Suprapubic skin (tissue), 4 donors: ENCODE results near the gene TSHZ2. TPM values are rescaled to one million over a fixed set of nuclear protein-coding genes. Genes with fewer than 3 reads are reported as not detected.
"Not testable (repeated sequence)": the region's sequence is repeated elsewhere in the genome, so short reads cannot be mapped to it uniquely, and the experiment has no call there.

Experiments
- DNase-seq, 2 donors: peaks; one replicate each; pipeline ENCODE4 v3.0.0-alpha.2; 2019; ENCODE audit warnings: low spot score in 2 of 2
- H3K27ac ChIP-seq: fragments of 200-600 bp; sonication (generic); one replicate; pipeline ENCODE4 v1.5.1; 2019
- H3K27me3 ChIP-seq: fragments of 200-600 bp; sonication (generic); one replicate; pipeline ENCODE4 v1.5.1; 2019
- H3K36me3 ChIP-seq: fragments of 200-600 bp; sonication (generic); one replicate; pipeline ENCODE4 v1.5.1; 2019
- H3K4me1 ChIP-seq: fragments of 200-600 bp; sonication (generic); one replicate; pipeline ENCODE4 v1.5.1; 2019
- H3K4me3 ChIP-seq: fragments of 200-600 bp; sonication (generic); one replicate; pipeline ENCODE4 v1.5.1; 2019; ENCODE audit warnings: mild to moderate bottlenecking
- H3K9me3 ChIP-seq: fragments of 200-600 bp; sonication (generic); one replicate; pipeline ENCODE4 v1.5.1; 2019
- EP300 ChIP-seq: sonication (generic); formaldehyde crosslinking; IDR thresholded peaks from one replicate; pipeline ENCODE4 v1.6.1; 2017; ENCODE audit warnings: antibody characterized with exemption
- POLR2A ChIP-seq, 2 donors: fragments of 450-650 bp; IDR thresholded peaks; one replicate each; pipeline ENCODE4 v1.6.1; 2017; ENCODE audit warnings: antibody characterized with exemption in 2 of 2, mild to moderate bottlenecking in 2 of 2, moderate library complexity in 2 of 2
- POLR2AphosphoS5 ChIP-seq, 3 donors: sonication (generic); formaldehyde crosslinking; IDR thresholded peaks; one replicate each; pipeline ENCODE4 v1.6.1; 2017; ENCODE audit warnings: antibody characterized with exemption in 3 of 3
- WGBS: methylation state at CpG from one replicate; pipeline ENCODE4 v1.1.5; 2018; 5-methylcytosine and 5-hydroxymethylcytosine counted together
- total RNA-seq, 4 donors: library from RNA; depleted of rRNA; stranded (reverse); fragments of >200 nt; gene quantifications; one replicate each; pipeline ENCODE4 v1.1.0, GENCODE V29; 2016
- TF ChIP-seq, protein P1 (sequence below), 2 donors: fragments of 200-600 bp in 1 of 2; fragments of 450-650 bp in 1 of 2; sonication (generic) in 1 of 2; IDR thresholded peaks; one replicate each; pipeline ENCODE4 v1.5.1; 2016 to 2019; ENCODE audit warnings: antibody characterized with exemption in 2 of 2, mild to moderate bottlenecking in 1 of 2, moderate library complexity in 1 of 2

TSHZ2 gene
- total RNA-seq, 4 donors from 2014 or later = 10.2 to 24.7 (median 19.2) TPM

DNA sequence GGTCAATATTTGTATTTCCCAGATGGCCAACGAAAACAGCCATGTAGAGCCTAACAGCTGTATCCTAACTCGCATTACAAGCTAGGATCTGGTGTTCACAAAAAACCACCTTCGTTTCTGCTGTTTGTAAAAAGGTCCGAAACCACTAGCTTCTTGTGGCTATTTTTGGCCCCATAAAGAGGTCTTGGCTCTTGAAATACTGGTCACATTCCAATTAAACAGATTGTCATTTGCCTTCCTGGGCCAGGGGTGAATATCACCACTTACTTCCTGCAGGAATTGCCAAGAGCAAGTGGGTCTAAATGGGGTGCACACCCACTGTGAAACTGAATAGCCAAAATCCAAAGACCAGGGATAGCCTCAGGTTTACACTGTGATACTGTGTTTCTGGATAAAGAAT is 48.2 kb downstream of the TSHZ2 start:
- no peak overlapping the region for H3K27ac ChIP-seq
- WGBS = 92% methylated on average over 4 of the region's 4 CpGs
- H3K9me3 ChIP-seq = no peaks in the 10 kb centered on the region
- H3K36me3 ChIP-seq = no peaks in the 10 kb centered on the region
- H3K27me3 ChIP-seq = no peaks in the 10 kb centered on the region
- DNase-seq = no peak
- no peak overlapping the region for H3K4me3 ChIP-seq
- TF ChIP-seq, protein P1, sequence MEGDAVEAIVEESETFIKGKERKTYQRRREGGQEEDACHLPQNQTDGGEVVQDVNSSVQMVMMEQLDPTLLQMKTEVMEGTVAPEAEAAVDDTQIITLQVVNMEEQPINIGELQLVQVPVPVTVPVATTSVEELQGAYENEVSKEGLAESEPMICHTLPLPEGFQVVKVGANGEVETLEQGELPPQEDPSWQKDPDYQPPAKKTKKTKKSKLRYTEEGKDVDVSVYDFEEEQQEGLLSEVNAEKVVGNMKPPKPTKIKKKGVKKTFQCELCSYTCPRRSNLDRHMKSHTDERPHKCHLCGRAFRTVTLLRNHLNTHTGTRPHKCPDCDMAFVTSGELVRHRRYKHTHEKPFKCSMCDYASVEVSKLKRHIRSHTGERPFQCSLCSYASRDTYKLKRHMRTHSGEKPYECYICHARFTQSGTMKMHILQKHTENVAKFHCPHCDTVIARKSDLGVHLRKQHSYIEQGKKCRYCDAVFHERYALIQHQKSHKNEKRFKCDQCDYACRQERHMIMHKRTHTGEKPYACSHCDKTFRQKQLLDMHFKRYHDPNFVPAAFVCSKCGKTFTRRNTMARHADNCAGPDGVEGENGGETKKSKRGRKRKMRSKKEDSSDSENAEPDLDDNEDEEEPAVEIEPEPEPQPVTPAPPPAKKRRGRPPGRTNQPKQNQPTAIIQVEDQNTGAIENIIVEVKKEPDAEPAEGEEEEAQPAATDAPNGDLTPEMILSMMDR (IDR thresholded peaks at IDR 0.05) = no peak
- H3K4me1 ChIP-seq = peaks cover 3% of the 10 kb centered on the region

DNA sequence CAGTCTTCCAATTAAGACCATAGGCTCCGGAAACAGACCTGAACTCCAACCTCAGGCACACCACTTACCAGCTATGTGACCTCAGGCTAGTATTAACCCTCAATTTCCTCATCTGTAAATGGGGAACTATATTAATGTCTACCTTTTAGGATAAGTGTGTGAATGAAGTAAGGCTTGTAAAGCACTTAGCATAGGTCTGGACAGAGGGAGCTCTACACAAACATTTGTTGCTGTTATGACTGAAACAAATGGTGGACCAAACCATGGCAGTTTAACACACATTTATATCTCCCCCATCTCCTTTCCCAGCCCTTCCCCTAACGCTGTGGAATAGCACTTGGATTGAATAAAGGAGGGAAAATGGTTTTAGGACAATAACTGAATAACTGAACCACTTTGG is 48.7 kb downstream of the TSHZ2 start:
- 66% methylated on average over 2 of the region's 2 CpGs for WGBS
- Histone ChIP-seq H3K4me1 (peaks cover 3% of the 10 kb centered on the region), H3K27ac (no peak overlapping the region), H3K4me3 (no peak overlapping the region), H3K9me3 (no peaks in the 10 kb centered on the region), H3K36me3 (no peaks in the 10 kb centered on the region), H3K27me3 (no peaks in the 10 kb centered on the region)
- no peak for DNase-seq
- no peak for TF ChIP-seq POLR2AphosphoS5 (IDR thresholded peaks at IDR 0.05)
- TF ChIP-seq, protein P1 (IDR thresholded peaks at IDR 0.05) = no peak
- no peak for TF ChIP-seq POLR2A (IDR thresholded peaks at IDR 0.05)
- no peak for TF ChIP-seq EP300

DNA sequence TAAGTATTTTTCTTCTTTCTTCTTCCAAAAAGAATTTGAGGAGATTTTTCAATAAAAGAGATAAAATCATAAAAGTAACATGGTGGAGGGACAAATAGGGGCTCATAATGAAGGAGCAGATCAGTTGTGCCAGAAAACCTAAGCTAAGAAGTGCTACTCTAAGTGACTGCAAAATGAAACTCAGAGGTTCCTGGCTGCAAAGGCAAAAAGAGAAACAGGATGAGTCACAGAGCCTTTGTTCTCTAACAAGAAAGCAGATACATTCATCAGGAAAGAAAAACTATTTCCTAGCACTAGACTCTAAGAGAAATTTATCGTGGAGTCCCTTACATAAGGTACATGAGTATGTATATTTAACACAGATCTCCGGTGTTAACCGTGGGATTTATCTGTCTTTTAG is 49.8 kb downstream of the TSHZ2 start:
- no peak for DNase-seq
- Histone ChIP-seq H3K4me1 (peaks cover 3% of the 10 kb centered on the region), H3K27ac (no peak overlapping the region), H3K4me3 (no peak overlapping the region), H3K36me3 (no peaks in the 10 kb centered on the region), H3K27me3 (no peaks in the 10 kb centered on the region), H3K9me3 (no peaks in the 10 kb centered on the region)
- TF ChIP-seq EP300 (no peak), POLR2A (IDR thresholded peaks at IDR 0.05) (no peak), POLR2AphosphoS5 (IDR thresholded peaks at IDR 0.05) (no peak)
- TF ChIP-seq, protein P1 (IDR thresholded peaks at IDR 0.05) = no peak
- 85% methylated on average over 3 of the region's 3 CpGs for WGBS

DNA sequence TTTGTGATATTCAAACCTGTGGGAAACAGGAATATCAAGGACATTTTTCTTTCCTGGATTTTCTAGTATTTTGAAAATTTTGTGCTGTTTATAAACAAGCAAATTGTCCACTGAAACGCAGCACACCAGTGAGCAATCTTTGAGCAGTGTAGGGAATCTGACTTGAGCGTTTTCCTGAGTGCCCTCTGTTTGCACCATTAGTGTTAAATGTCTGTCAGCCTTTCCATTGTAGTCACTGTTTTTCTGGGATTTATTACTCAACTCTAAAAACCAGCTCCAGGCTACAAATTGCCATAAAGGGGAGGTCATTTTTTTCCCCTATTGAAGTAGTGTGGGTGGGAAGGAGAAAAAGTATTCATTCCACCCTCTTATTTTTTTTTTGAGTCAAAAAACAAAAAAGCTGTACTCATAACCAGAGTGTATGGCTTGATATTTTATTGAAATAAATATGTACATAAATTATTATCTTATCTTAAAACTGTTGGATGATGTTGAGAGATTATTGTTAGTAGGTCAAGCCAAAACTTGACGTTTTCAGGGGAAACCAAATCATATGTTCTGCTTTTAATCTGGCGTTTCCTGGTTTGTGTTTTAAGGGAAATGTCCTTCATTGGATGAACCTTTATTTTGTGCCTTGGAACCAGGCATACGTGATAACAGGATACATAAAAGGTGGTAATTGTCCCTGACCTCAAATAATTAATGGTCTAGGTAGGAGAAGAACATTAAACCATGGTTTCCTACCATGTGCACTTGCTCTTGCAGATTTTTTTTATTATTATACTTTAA is 51.8 kb downstream of the TSHZ2 start:
- Histone ChIP-seq H3K4me1 (peaks cover 3% of the 10 kb centered on the region), H3K9me3 (no peaks in the 10 kb centered on the region), H3K27ac (no peak overlapping the region), H3K36me3 (no peaks in the 10 kb centered on the region), H3K27me3 (no peaks in the 10 kb centered on the region), H3K4me3 (no peak overlapping the region)
- WGBS = 30% methylated on average over 5 of the region's 5 CpGs
- TF ChIP-seq EP300 (no peak), POLR2AphosphoS5 (IDR thresholded peaks at IDR 0.05) (no peak), POLR2A (IDR thresholded peaks at IDR 0.05) (no peak)
- TF ChIP-seq, protein P1 (IDR thresholded peaks at IDR 0.05) = no peak
- no peak for DNase-seq

DNA sequence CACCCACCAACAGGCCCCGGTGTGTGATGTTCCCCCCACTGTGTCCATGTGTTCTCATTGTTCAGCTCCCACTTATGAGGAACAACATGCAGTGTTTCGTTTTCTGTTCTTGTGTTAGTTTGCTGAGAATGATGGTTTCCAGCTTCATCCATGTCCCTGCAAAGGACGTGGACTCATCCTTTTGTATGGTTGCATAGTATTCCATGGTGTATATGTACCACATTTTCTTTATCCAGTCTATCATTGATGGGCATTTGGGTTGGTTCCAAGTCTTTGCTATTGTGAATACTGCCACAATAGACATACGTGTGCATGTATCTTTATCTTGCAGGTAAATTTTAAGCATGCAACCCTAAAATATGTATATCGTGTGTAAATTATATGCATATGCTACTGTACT is 52.5 kb downstream of the TSHZ2 start:
- whole genome bisulfite sequencing = 96% methylated on average over 5 of the region's 5 CpGs
- not testable (repeated sequence) for DNase-seq

DNA sequence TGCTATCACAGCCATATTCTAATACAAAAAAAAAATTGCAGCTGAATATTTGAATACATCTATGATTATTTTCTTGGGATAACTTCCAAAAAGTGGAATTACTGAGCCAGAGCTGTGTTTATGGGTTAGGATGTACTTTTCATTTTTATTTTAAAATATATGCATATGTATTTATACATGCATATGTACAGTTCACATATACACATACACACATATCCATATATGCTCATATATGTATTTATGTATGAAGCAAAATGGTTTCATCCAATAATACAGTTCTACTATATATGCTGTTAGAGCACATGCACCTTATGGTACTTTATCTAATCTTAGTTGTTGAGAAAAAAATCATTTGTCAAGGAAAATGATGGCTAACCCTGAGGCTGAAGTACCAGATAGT is 54.9 kb downstream of the TSHZ2 start:
- no peak for DNase-seq
- TF ChIP-seq, protein P1 (IDR thresholded peaks at IDR 0.05) = no peak
- TF ChIP-seq POLR2A (IDR thresholded peaks at IDR 0.05) = no peak
- no peak for TF ChIP-seq POLR2AphosphoS5 (IDR thresholded peaks at IDR 0.05)
- no peak for TF ChIP-seq EP300
- Histone ChIP-seq H3K9me3 (no peaks in the 10 kb centered on the region), H3K4me1 (peaks cover 5% of the 10 kb centered on the region), H3K4me3 (no peak overlapping the region), H3K27me3 (no peaks in the 10 kb centered on the region), H3K36me3 (no peaks in the 10 kb centered on the region), H3K27ac (no peak overlapping the region)

More for the DNA sequence above, 52.5 kb downstream of the TSHZ2 start:
- H3K9me3 ChIP-seq, H3K4me3 ChIP-seq, H3K27ac ChIP-seq, H3K4me1 ChIP-seq, H3K27me3 ChIP-seq, H3K36me3 ChIP-seq: not testable (repeated sequence)
